ENCODE results near the gene THAP8.

- TF ChIP-seq CTCF (IDR thresholded peaks at IDR 0.05; ENCODE audit: low read depth, low read length, poor library complexity, severe bottlenecking) (no peak), EZH2phosphoT487 (IDR thresholded peaks at IDR 0.05; ENCODE audit: borderline replicate concordance, low read length) (no peak)
Observed at GRCh38 chr19:35988824-35989223, 65.3 kb downstream of the THAP8 start.
